Measurements from ENCODE around the gene LSS.
"Not testable (repeated sequence)": the region's sequence is repeated elsewhere in the genome, so short reads cannot be mapped to it uniquely, and the experiment has no call there.

LSS gene

DNA sequence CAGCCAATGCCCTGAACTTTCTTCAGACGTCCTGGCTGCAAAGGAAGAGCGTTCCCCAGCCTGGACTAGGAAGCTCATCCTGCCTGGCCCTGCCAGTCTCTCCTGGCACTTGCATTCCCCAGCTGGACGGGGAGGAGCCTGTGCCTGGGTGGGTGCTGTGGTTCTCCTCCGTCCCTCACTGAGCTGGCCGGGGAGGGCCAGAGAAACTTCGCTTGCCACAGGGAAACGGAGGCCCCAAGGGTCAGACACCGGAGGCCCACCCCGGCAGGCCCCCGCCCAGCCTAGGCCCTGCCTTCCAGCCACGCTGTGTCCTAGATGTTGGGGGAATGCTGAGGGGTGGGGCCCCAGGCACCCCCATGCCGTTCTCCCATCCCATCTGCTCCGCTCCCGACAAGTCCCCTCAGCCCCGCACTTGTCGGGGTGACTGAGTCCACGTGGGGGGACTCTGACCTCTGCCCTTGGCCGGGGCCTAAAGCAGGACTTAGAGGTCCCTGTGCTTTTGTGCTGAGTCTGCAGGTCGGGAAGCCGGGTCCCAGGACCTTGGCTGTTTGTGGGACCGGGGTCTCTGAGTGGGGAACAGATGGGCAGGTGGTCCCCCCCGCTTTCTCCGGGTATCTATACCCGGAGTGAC is 78.0 kb downstream of the LSS start:
- TF ChIP-seq, protein P1, sequence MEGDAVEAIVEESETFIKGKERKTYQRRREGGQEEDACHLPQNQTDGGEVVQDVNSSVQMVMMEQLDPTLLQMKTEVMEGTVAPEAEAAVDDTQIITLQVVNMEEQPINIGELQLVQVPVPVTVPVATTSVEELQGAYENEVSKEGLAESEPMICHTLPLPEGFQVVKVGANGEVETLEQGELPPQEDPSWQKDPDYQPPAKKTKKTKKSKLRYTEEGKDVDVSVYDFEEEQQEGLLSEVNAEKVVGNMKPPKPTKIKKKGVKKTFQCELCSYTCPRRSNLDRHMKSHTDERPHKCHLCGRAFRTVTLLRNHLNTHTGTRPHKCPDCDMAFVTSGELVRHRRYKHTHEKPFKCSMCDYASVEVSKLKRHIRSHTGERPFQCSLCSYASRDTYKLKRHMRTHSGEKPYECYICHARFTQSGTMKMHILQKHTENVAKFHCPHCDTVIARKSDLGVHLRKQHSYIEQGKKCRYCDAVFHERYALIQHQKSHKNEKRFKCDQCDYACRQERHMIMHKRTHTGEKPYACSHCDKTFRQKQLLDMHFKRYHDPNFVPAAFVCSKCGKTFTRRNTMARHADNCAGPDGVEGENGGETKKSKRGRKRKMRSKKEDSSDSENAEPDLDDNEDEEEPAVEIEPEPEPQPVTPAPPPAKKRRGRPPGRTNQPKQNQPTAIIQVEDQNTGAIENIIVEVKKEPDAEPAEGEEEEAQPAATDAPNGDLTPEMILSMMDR (IDR thresholded peaks at IDR 0.05; ENCODE audit: insufficient read depth, low read depth, low read length, missing control alignments): no peak
- no peak for DNase-seq (ENCODE audit: low read depth)
- no peak overlapping the region for H3K4me3 ChIP-seq (ENCODE audit: low read depth, low read length)

DNA sequence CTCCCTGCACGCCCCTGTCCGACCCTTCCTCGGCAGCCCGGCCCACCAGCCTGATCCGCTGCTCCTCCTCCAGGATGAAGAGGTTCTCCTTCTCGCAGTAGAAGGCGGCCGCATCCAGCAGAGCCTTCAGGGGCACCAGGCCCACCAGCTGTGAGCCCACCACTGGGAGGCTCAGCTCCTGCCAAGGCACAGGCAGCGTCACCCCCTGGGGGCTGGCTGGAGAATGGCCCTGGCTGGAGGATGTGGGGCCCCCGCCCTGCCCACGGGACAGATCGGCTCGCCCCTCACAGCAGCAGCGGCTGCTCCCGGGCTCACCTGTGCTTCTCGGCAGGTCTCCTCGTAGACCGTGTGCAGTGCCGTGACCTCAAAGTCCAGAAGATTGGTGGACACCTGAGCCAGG is 78.5 kb downstream of the LSS start:
- H3K4me3 ChIP-seq (ENCODE audit: low read depth, low read length): no peak overlapping the region
- TF ChIP-seq, protein P1 (IDR thresholded peaks at IDR 0.05; ENCODE audit: insufficient read depth, low read depth, low read length, missing control alignments): no peak
- DNase-seq (ENCODE audit: low read depth): no peak

DNA sequence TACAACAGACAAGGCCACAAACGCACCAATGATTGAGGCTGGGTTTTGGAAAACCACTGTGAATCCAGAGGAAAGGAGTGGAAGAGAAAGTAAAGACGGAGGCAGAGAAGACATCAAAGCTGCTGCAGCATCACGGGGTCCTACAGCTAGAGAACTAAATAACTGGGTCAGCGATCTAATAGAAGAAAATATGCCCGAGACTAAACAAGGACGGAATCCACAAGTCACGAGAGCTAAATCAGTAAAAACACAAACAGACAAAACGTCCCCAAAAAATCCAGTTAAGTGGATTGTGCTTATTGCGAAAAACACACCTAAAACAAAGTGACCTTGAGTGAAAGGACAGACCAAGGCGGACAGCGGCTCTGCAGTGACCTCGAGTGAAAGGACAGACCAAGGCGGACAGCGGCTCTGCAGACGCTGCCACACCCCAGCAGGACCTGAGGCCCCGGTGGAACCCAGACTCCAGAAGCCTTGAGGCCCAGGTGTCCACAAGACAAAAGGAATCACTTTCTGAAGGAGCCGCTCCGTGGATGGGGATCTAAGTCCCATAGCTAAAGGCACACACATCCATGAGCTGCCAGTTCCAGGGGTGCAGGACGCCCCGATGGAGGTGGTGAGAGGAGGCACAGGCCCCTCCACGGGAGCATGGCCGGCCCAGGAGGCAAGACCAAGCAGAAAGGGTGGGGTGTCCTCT is 79.2 kb downstream of the LSS start:
- no peak for DNase-seq (ENCODE audit: low read depth)
- TF ChIP-seq, protein P1 (IDR thresholded peaks at IDR 0.05; ENCODE audit: insufficient read depth, low read depth, low read length, missing control alignments): no peak
- no peak overlapping the region for H3K4me3 ChIP-seq (ENCODE audit: low read depth, low read length)

DNA sequence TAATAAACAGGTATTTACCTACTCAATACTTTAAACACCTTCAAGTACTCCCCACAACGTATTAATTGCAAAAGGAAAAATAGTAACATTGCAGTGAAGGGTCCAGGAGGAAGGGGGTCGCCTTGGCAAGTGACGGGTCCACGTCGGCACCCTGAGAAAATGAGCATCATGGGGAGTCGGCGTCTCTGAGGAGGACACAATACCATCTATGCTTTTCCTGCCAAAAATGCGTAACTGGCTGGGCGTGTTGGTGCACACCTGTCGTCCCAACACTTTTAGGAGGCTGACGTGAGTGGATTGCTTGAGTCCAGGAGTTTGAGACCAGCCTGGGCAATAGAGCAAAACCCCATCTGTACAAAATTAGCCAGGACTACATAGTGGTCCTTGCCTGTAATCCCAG is 80.5 kb downstream of the LSS start:
- H3K4me3 ChIP-seq (ENCODE audit: low read depth, low read length): no peak overlapping the region
- TF ChIP-seq, protein P1 (IDR thresholded peaks at IDR 0.05; ENCODE audit: insufficient read depth, low read depth, low read length, missing control alignments): no peak
- no peak for DNase-seq (ENCODE audit: low read depth)

DNA sequence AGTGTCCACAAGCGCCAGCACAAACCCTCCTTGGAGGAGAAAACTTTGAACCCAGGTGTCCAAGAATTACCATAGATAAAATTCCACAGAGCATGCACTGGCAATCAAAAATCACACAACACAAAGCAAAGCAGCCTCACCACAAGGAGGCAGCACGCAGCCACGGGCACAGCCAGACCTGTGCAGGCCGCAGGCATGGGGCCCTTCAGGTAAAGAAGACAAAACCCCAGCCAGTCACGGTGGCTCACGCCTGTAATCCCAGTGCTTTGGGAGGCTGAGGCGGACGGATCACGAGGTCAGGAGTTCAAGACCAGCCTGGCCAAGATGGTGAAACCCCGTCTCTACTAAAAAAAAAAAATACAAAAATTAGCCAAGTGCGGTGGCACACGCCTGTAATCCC is 81.1 kb downstream of the LSS start:
- H3K4me3 ChIP-seq (ENCODE audit: low read depth, low read length): not testable (repeated sequence)
- DNase-seq (ENCODE audit: low read depth): peak; percentile 72
- TF ChIP-seq, protein P1 (IDR thresholded peaks at IDR 0.05; ENCODE audit: insufficient read depth, low read depth, low read length, missing control alignments): peak; percentile 63

DNA sequence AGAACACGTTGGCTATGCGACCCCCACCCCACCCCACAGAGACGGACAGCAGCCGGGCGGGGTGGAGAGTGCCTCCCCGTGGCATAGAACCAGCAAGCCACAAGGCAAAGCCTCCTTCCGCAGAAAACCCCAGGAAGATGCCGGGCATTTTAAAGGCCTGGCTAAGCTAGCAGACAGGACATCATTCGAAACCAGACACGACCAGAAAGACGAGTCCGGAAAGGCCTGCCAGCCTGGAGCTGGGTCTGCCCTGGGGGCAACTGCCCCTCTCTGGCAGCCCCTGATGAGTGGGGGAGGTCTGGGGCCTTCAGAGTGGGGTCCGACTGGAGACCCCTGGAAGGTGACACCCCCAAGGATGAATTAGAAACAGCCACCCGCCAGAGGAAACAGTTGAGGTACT is 81.7 kb downstream of the LSS start:
- no peak overlapping the region for H3K4me3 ChIP-seq (ENCODE audit: low read depth, low read length)
- no peak for DNase-seq (ENCODE audit: low read depth)
- TF ChIP-seq, protein P1 (IDR thresholded peaks at IDR 0.05; ENCODE audit: insufficient read depth, low read depth, low read length, missing control alignments): no peak

Data from GM12865 (cell line).